Loucy (cell line): ENCODE data around the gene DUSP12.

Experiments used
- EZH2phosphoT487 ChIP-seq: fragments of 200-600 bp; IDR thresholded peaks from 2 replicates; pipeline ENCODE4 v1.6.1; 2018; ENCODE audit warnings: antibody characterized with exemption, mild to moderate bottlenecking, moderate library complexity, borderline replicate concordance
- TF ChIP-seq, protein P1 (sequence below): fragments of 200-600 bp; sonication (generic); conservative IDR thresholded peaks from 2 replicates; pipeline ENCODE4 v1.5.1; 2014; ENCODE audit warnings: mild to moderate bottlenecking, antibody characterized with exemption, low read length

DNA sequence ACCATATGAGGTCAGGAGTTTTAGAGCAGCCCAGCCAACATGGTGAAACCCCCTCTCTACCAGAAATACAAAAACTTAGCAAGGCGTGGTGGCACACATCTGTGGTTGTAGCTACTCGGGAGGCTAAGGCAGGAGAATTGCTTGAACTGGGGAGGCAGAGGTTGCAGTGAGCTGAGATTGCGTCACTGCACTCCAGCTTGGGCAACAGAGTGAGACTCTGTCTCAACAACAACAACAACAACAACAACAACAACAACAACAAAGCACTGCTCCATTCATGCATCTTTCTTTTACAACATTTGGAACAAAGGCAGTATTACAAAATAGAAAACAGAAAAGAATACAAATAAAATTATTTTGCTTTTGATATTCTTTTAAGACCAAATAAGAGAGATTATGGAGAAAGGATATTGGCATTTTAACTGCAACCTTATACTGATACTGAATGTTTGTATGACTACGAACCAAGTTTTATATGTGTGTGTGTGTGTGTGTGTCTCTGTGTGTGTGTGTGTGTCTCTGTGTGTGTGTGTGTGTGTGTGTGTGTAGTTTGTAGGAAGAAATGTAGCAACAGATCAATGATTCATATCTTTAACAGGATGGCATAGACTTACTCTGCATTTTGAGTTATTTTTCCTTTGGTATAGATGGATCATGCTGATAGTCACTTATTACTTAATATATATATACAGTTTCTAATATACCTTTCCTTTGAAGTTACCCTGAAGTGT lies 41.2 kb downstream of the DUSP12 start:
- TF ChIP-seq, protein P1, sequence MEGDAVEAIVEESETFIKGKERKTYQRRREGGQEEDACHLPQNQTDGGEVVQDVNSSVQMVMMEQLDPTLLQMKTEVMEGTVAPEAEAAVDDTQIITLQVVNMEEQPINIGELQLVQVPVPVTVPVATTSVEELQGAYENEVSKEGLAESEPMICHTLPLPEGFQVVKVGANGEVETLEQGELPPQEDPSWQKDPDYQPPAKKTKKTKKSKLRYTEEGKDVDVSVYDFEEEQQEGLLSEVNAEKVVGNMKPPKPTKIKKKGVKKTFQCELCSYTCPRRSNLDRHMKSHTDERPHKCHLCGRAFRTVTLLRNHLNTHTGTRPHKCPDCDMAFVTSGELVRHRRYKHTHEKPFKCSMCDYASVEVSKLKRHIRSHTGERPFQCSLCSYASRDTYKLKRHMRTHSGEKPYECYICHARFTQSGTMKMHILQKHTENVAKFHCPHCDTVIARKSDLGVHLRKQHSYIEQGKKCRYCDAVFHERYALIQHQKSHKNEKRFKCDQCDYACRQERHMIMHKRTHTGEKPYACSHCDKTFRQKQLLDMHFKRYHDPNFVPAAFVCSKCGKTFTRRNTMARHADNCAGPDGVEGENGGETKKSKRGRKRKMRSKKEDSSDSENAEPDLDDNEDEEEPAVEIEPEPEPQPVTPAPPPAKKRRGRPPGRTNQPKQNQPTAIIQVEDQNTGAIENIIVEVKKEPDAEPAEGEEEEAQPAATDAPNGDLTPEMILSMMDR: no peak
- TF ChIP-seq EZH2phosphoT487: no peak
